SK-N-SH (cell line): Measurements from ENCODE around the gene SLC66A1. TPM values are rescaled to one million over a fixed set of nuclear protein-coding genes. Genes with fewer than 3 reads are reported as not detected.

Experiments
- CTCF ChIA-PET: fragments of 300-600, 350-600 bp; formaldehyde crosslinking; extraction: SDS; loops from one replicate; lab custom pipeline; 2021; lab: Yijun Ruan, JAX
- POLR2A ChIA-PET: fragments of 350-600 bp; sonication (Branson Sonifier 250); formaldehyde crosslinking; extraction: SDS; loops from one replicate; lab custom pipeline; 2020; ENCODE audit warnings: antibody characterized with exemption, inconsistent platforms; lab: Yijun Ruan, JAX
- DNase-seq: peaks from one replicate; pipeline ENCODE4 v3.0.0; 2012
- H2AFZ ChIP-seq: fragments of 200-600 bp; sonication (generic); 2 replicates; pipeline ENCODE4 v1.8.1; 2016; ENCODE audit warnings: antibody characterized with exemption, mild to moderate bottlenecking, low read depth
- H3F3A ChIP-seq: fragments of 200-600 bp; sonication (generic); replicated peaks from 2 replicates; pipeline ENCODE3; 2016; ENCODE audit warnings: antibody characterized with exemption, mild to moderate bottlenecking; ENCODE audit not compliant: insufficient read depth
- H3K27ac ChIP-seq, 2 experiments: fragments of 200-500 bp in 1 of 2; fragments of 200-600 bp in 1 of 2; sonication (Bioruptor generic) in 1 of 2; sonication (generic), shearing (Covaris generic) in 1 of 2; 2 replicates each; pipeline versions ENCODE4 v1.5.1 to v1.6.1; 2014 to 2016; ENCODE audit warnings: low read depth in 2 of 2, inconsistent platforms in 1 of 2, low read length in 1 of 2, mild to moderate bottlenecking in 1 of 2, mixed read lengths in 1 of 2
- H3K27me3 ChIP-seq: fragments of 200-600 bp; sonication (generic), shearing (Covaris generic); 2 replicates; pipeline ENCODE4 v1.6.1; 2016; ENCODE audit warnings: mixed run types; ENCODE audit not compliant: insufficient read depth
- H3K36me3 ChIP-seq, 2 experiments: fragments of 200-500 bp in 1 of 2; fragments of 200-600 bp in 1 of 2; sonication (Bioruptor generic) in 1 of 2; sonication (generic) in 1 of 2; replicated peaks in 1 of 2; 2 replicates each; pipeline versions ENCODE3 to v1.5.1; 2014 to 2016; ENCODE audit warnings: low read length in 1 of 2, mild to moderate bottlenecking in 1 of 2; ENCODE audit not compliant: insufficient read depth in 2 of 2, control insufficient read depth in 1 of 2
- H3K4me1 ChIP-seq, 2 experiments: fragments of 200-500 bp in 1 of 2; fragments of 200-600 bp in 1 of 2; sonication (Bioruptor generic) in 1 of 2; sonication (generic), shearing (Covaris generic) in 1 of 2; 2 replicates each; pipeline versions ENCODE4 v1.5.1 to v1.6.1; 2014 to 2016; ENCODE audit warnings: low read depth in 1 of 2, low read length in 1 of 2, mixed run types in 1 of 2; ENCODE audit not compliant: insufficient read depth in 2 of 2, control insufficient read depth in 1 of 2
- H3K4me2 ChIP-seq: fragments of 200-600 bp; sonication (generic), shearing (Covaris generic); 2 replicates; pipeline ENCODE4 v1.6.1; 2017; ENCODE audit warnings: mixed run types
- H3K4me3 ChIP-seq, 2 experiments: fragments of 200-500 bp in 1 of 2; fragments of 200-600 bp in 1 of 2; sonication (Bioruptor generic) in 1 of 2; sonication (generic), shearing (Covaris generic) in 1 of 2; 2 replicates each; pipeline versions ENCODE4 v1.5.1 to v1.8.1; 2014 to 2016; ENCODE audit warnings: low read depth in 2 of 2, inconsistent platforms in 1 of 2, low read length in 1 of 2, mild to moderate bottlenecking in 1 of 2, mixed read lengths in 1 of 2, moderate library complexity in 1 of 2
- H3K79me2 ChIP-seq: fragments of 200-600 bp; sonication (generic); 2 replicates; pipeline ENCODE4 v1.8.1; 2017; ENCODE audit warnings: mild to moderate bottlenecking; ENCODE audit not compliant: insufficient read depth
- H3K9ac ChIP-seq: fragments of 200-600 bp; sonication (generic); 2 replicates; pipeline ENCODE4 v1.6.1; 2017; ENCODE audit warnings: mixed run types
- H3K9me2 ChIP-seq: fragments of 200-600 bp; sonication (generic); 2 replicates; pipeline ENCODE4 v1.6.1; 2017; ENCODE audit warnings: mixed run types
- H3K9me3 ChIP-seq: fragments of 200-600 bp; sonication (generic); 2 replicates; pipeline ENCODE4 v1.6.1; 2017; ENCODE audit warnings: mixed run types, mild to moderate bottlenecking, moderate library complexity
- H4K20me1 ChIP-seq: fragments of 200-600 bp; sonication (generic); 2 replicates; pipeline ENCODE4 v1.6.1; 2017; ENCODE audit warnings: mild to moderate bottlenecking, mixed run types; ENCODE audit not compliant: insufficient read depth
- CTCF ChIP-seq: fragments of 200-600 bp; sonication (generic); IDR thresholded peaks from 2 replicates; pipeline ENCODE4 v1.6.1; 2017; ENCODE audit warnings: antibody characterized with exemption, mild to moderate bottlenecking, moderate library complexity
- FOSL2 ChIP-seq: IDR thresholded peaks from 2 replicates; pipeline ENCODE4 v1.4.0; 2012; ENCODE audit warnings: low read depth, mild to moderate bottlenecking, moderate library complexity, borderline replicate concordance
- FOXJ3 ChIP-seq: sonication (generic); formaldehyde crosslinking; IDR thresholded peaks from 2 replicates; pipeline ENCODE4 v1.5.1; 2020; ENCODE audit warnings: mild to moderate bottlenecking, missing genetic modification reagents
- FOXM1 ChIP-seq: IDR thresholded peaks from 2 replicates; pipeline ENCODE4 v1.4.0; 2012; ENCODE audit warnings: low read depth, mild to moderate bottlenecking
- MAX ChIP-seq: IDR thresholded peaks from 2 replicates; pipeline ENCODE4 v1.4.0; 2012; ENCODE audit warnings: low read depth
- NFIC ChIP-seq: IDR thresholded peaks from 2 replicates; pipeline ENCODE4 v1.4.0; 2012; ENCODE audit warnings: borderline replicate concordance
- PBX3 ChIP-seq: IDR thresholded peaks from 2 replicates; pipeline ENCODE4; 2012
- RFX5 ChIP-seq: IDR thresholded peaks from 2 replicates; pipeline ENCODE4 v1.6.1; 2012; ENCODE audit warnings: mild to moderate bottlenecking, improper control_type of control experiment, low read length
- SIN3A ChIP-seq: IDR thresholded peaks from 2 replicates; pipeline ENCODE4 v1.6.1; 2012; ENCODE audit warnings: low read depth, mild to moderate bottlenecking, low read length, moderate library complexity, borderline replicate concordance
- SMC3 ChIP-seq: IDR thresholded peaks from 2 replicates; pipeline ENCODE4 v1.6.1; 2012; ENCODE audit warnings: low read depth, low read length, improper control_type of control experiment
- TAF1 ChIP-seq: IDR thresholded peaks from 2 replicates; pipeline ENCODE4 v1.6.1; 2012; ENCODE audit warnings: low read depth, mild to moderate bottlenecking, low read length, moderate library complexity, borderline replicate concordance
- USF1 ChIP-seq: IDR thresholded peaks from 2 replicates; pipeline ENCODE4 v1.4.0; 2012; ENCODE audit warnings: low read depth, borderline replicate concordance
- YY1 ChIP-seq: IDR thresholded peaks from 2 replicates; pipeline ENCODE4 v1.4.0; 2012; ENCODE audit warnings: low read depth, mild to moderate bottlenecking
- WGBS: methylation state at CpG from one replicate; pipeline ENCODE4 v1.1.6; 2017; ENCODE audit warnings: low lambda C conversion rate; 5-methylcytosine and 5-hydroxymethylcytosine counted together
- polyA plus RNA-seq, 3 experiments: library from polyadenylated mRNA; depleted of rRNA; stranded (reverse); fragments of >200 nt; gene quantifications; 2 replicates each; pipeline ENCODE4 v1.2.3, GENCODE V29; 2012

The SLC66A1 gene
- polyA plus RNA-seq, 1 of the 3 experiments (the other 2 are of a cell fraction), result 16.9 TPM

- DNase-seq, result no peak
- Histone ChIP-seq H3K9ac (no peak overlapping the region), H3K9me3 (no peaks in the 10 kb centered on the region), H3K9me2 (no peaks in the 10 kb centered on the region), H3K4me1 (peaks cover 0 to 46% of the 10 kb centered on the region in 2 experiments; a peak in 2 of 4 replicates), H3K27me3 (no peaks in the 10 kb centered on the region), H3F3A (no peaks in the 10 kb centered on the region), H2AFZ (no peak overlapping the region), H3K4me3 (no peak overlapping the region), H3K27ac (peak overlapping the region in 1 of 2 experiments; percentile 22; a peak in 1 of 4 replicates), H3K4me2 (no peak overlapping the region), H3K79me2 (peaks cover 21% of the 10 kb centered on the region; the same call in 1 of the 2 replicates), H3K36me3 (peaks cover 33 to 64% of the 10 kb centered on the region in 2 experiments), H4K20me1 (peaks cover 25% of the 10 kb centered on the region; the same call in 1 of the 2 replicates)
- CTCF ChIA-PET, result interaction anchor here (1.0 to 11.6 kb wide), 8 partner anchors 9 to 279 kb away, joined by 3 to 93 read pairs (median 6); no protein-coding TSS in a partner anchor
- TF ChIP-seq SIN3A (no peak), USF1 (no peak), NFIC (no peak), FOSL2 (no peak), YY1 (no peak), FOXM1 (no peak), MAX (no peak), SMC3 (no peak), PBX3 (no peak), RFX5 (no peak), CTCF (no peak), TAF1 (no peak), FOXJ3 (CRISPR knock-in tag) (no peak)
- POLR2A ChIA-PET, result interaction anchor here (0.9 kb wide), 1 partner anchor 38 kb away, joined by 3 read pairs; no protein-coding TSS in a partner anchor
- 98% methylated on average over 6 of the region's 6 CpGs for WGBS
Observed at GRCh38 chr1:19375631-19376400, 63.7 kb downstream of the SLC66A1 start.
